HEK293 (cell line): Measurements from ENCODE around the gene MAGOH.
A peak's percentile ranks its signal among the peaks of the same experiment; 100 is the strongest.

Experiments
- CTCF ChIA-PET: fragments of 350-600 bp; formaldehyde crosslinking; extraction: SDS; loops from one replicate; lab custom pipeline; 2021; ENCODE audit warnings: antibody characterized with exemption; lab: Yijun Ruan, JAX
- POLR2A ChIA-PET: fragments of 300-600 bp; formaldehyde crosslinking; extraction: SDS; loops from one replicate; lab custom pipeline; 2020; ENCODE audit warnings: antibody characterized with exemption, inconsistent platforms; lab: Yijun Ruan, JAX
- H3K27ac ChIP-seq: fragments of 200-500 bp; sonication (Bioruptor generic); 2 replicates; pipeline ENCODE4 v1.5.1; 2014; ENCODE audit warnings: low read depth, low read length, control low read depth, inconsistent platforms; ENCODE audit errors: extremely low read depth
- H3K36me3 ChIP-seq, 2 experiments: fragments of 200-500 bp in 1 of 2; sonication (Bioruptor generic) in 1 of 2; 1 replicate in 1 of 2; 2 replicates in 1 of 2; pipeline ENCODE4 v1.5.1; 2014 to 2017; ENCODE audit warnings: inconsistent platforms in 2 of 2, low read length in 2 of 2; ENCODE audit not compliant: control insufficient read depth in 2 of 2, insufficient read depth in 1 of 2
- H3K4me1 ChIP-seq: fragments of 200-500 bp; sonication (Bioruptor generic); 2 replicates; pipeline ENCODE4 v1.5.1; 2014; ENCODE audit warnings: mild to moderate bottlenecking, low read length, inconsistent platforms; ENCODE audit not compliant: control insufficient read depth, insufficient read depth
- H3K4me3 ChIP-seq: 2 replicates; pipeline ENCODE4 v1.5.1; 2011; ENCODE audit warnings: low read depth, mild to moderate bottlenecking, control low read depth, low read length, moderate library complexity
- H3K9me3 ChIP-seq: fragments of 200-500 bp; sonication (Bioruptor generic); 2 replicates; pipeline ENCODE4 v1.5.1; 2014; ENCODE audit warnings: low read depth, low read length, inconsistent platforms; ENCODE audit not compliant: control insufficient read depth, insufficient read depth
- HOXA7 ChIP-seq: sonication (generic); formaldehyde crosslinking; IDR thresholded peaks from 2 replicates; pipeline ENCODE4 v1.8.1; 2022; ENCODE audit warnings: missing genetic modification reagents, borderline replicate concordance
- IKZF3 ChIP-seq: fragments of 450-650 bp; IDR thresholded peaks from 2 replicates; pipeline ENCODE4 v1.5.0; 2018; ENCODE audit warnings: missing biosample characterization, mild to moderate bottlenecking, missing genetic modification characterization, moderate library complexity
- MEIS1 ChIP-seq: sonication (generic); formaldehyde crosslinking; IDR thresholded peaks from 2 replicates; pipeline ENCODE4 v1.8.1; 2022; ENCODE audit warnings: missing genetic modification reagents, mild to moderate bottlenecking, borderline replicate concordance
- REPIN1 ChIP-seq: fragments of 450-650 bp; formaldehyde crosslinking; IDR thresholded peaks from 2 replicates; pipeline ENCODE4 v1.5.1; 2017; ENCODE audit warnings: missing biosample characterization, missing genetic modification characterization, low read depth
- YY1 ChIP-seq: fragments of 450-650 bp; formaldehyde crosslinking; IDR thresholded peaks from 2 replicates; pipeline ENCODE4 v1.5.1; 2018; ENCODE audit warnings: missing biosample characterization, missing genetic modification characterization
- ZBTB1 ChIP-seq: fragments of 450-650 bp; formaldehyde crosslinking; IDR thresholded peaks from 2 replicates; pipeline ENCODE4 v1.5.1; 2016; ENCODE audit warnings: missing biosample characterization, missing genetic modification characterization
- ZBTB21 ChIP-seq: fragments of 450-650 bp; formaldehyde crosslinking; IDR thresholded peaks from 2 replicates; pipeline ENCODE4 v1.5.1; 2017; ENCODE audit warnings: missing biosample characterization, missing genetic modification characterization
- ZBTB8A ChIP-seq: fragments of 450-650 bp; formaldehyde crosslinking; IDR thresholded peaks from 2 replicates; pipeline ENCODE4 v1.5.1; 2016; ENCODE audit warnings: missing biosample characterization, missing genetic modification characterization
- ZFP37 ChIP-seq: fragments of 450-650 bp; formaldehyde crosslinking; IDR thresholded peaks from 2 replicates; pipeline ENCODE4 v1.5.1; 2016; ENCODE audit warnings: missing biosample characterization, missing genetic modification characterization
- ZNF114 ChIP-seq: fragments of 450-650 bp; formaldehyde crosslinking; IDR thresholded peaks from 2 replicates; pipeline ENCODE4 v1.5.0; 2017; ENCODE audit warnings: missing biosample characterization, missing genetic modification characterization
- ZNF121 ChIP-seq: fragments of 450-650 bp; formaldehyde crosslinking; IDR thresholded peaks from 2 replicates; pipeline ENCODE4 v1.5.1; 2016; ENCODE audit warnings: missing biosample characterization, missing genetic modification characterization
- ZNF140 ChIP-seq: fragments of 450-650 bp; formaldehyde crosslinking; IDR thresholded peaks from 2 replicates; pipeline ENCODE4 v1.5.1; 2016; ENCODE audit warnings: missing biosample characterization, missing genetic modification characterization
- ZNF2 ChIP-seq: fragments of 450-650 bp; formaldehyde crosslinking; IDR thresholded peaks from 2 replicates; pipeline ENCODE4 v1.5.1; 2016; ENCODE audit warnings: missing biosample characterization, missing genetic modification characterization
- ZNF202 ChIP-seq: fragments of 450-650 bp; formaldehyde crosslinking; IDR thresholded peaks from 2 replicates; pipeline ENCODE4 v1.5.1; 2016; ENCODE audit warnings: missing biosample characterization, missing genetic modification characterization, borderline replicate concordance
- ZNF549 ChIP-seq: fragments of 450-650 bp; IDR thresholded peaks from 2 replicates; pipeline ENCODE4 v1.5.1; 2018; ENCODE audit warnings: missing biosample characterization, missing genetic modification characterization, mild to moderate bottlenecking, inconsistent platforms, moderate library complexity
- ZNF571 ChIP-seq: fragments of 450-650 bp; formaldehyde crosslinking; IDR thresholded peaks from 2 replicates; pipeline ENCODE4 v1.5.0; 2017; ENCODE audit warnings: missing biosample characterization, missing genetic modification characterization
- ZNF623 ChIP-seq: fragments of 450-650 bp; formaldehyde crosslinking; IDR thresholded peaks from 2 replicates; pipeline ENCODE4 v1.5.1; 2016; ENCODE audit warnings: missing biosample characterization, missing genetic modification characterization
- ZNF624 ChIP-seq: fragments of 450-650 bp; formaldehyde crosslinking; IDR thresholded peaks from 2 replicates; pipeline ENCODE4 v1.5.1; 2017; ENCODE audit warnings: missing biosample characterization, missing genetic modification characterization
- ZNF654 ChIP-seq: fragments of 450-650 bp; formaldehyde crosslinking; IDR thresholded peaks from 2 replicates; pipeline ENCODE4 v1.5.1; 2016; ENCODE audit warnings: low read depth, missing biosample characterization, missing genetic modification characterization
- ZNF658 ChIP-seq: fragments of 450-650 bp; formaldehyde crosslinking; IDR thresholded peaks from 2 replicates; pipeline ENCODE4; 2016; ENCODE audit warnings: missing biosample characterization, missing genetic modification characterization
- TF ChIP-seq, protein P1 (sequence below): fragments of 450-650 bp; formaldehyde crosslinking; conservative IDR thresholded peaks from 2 replicates; pipeline ENCODE4 v1.5.1; 2016; ENCODE audit warnings: low read depth, missing biosample characterization, missing genetic modification characterization
- TF ChIP-seq, protein P2 (sequence below): fragments of 450-650 bp; formaldehyde crosslinking; IDR thresholded peaks from 2 replicates; pipeline ENCODE4 v1.5.1; 2017; ENCODE audit warnings: missing biosample characterization, missing genetic modification characterization
- TF ChIP-seq, protein P3 (sequence below): fragments of 450-650 bp; formaldehyde crosslinking; IDR thresholded peaks from 2 replicates; pipeline ENCODE4 v1.5.1; 2017; ENCODE audit warnings: missing biosample characterization, mild to moderate bottlenecking, missing genetic modification characterization, moderate library complexity
- TF ChIP-seq, protein P4 (sequence below): fragments of 450-650 bp; formaldehyde crosslinking; IDR thresholded peaks from 2 replicates; pipeline ENCODE4 v1.5.1; 2016; ENCODE audit warnings: missing biosample characterization, missing genetic modification characterization
- TF ChIP-seq, protein P5 (sequence below): fragments of 450-650 bp; formaldehyde crosslinking; conservative IDR thresholded peaks from 2 replicates; pipeline ENCODE4 v1.5.1; 2016; ENCODE audit warnings: low read depth, missing biosample characterization, missing genetic modification characterization

Gene MAGOH

DNA sequence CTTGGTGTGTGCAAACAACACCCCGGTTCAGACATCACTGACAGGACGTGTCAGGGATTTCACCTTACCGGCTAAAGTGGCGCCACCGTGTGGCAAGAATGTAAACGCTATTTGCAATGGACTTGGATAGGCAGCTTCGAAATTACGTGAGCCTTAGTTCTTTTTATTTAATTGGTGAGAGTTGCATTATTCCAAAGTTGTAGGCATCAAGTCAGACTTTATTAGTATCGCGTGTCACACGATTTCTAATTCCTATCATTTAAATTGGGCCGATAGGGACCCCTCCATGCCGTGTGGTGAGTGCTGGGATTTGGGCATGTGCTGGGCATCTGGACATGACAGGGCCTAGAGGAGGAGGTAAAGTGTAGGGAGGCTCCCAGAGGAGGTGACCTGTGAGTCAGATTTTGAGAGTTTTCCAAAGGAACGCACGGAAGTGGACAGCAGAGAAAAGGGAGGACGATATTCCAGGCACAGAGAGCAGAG is 56.2 kb downstream of the MAGOH start:
- ChIA-PET POLR2A (interaction anchor here (0.7 kb wide), 1 partner anchor 140 kb away, joined by 3 read pairs; no protein-coding TSS in a partner anchor), CTCF (interaction anchor here (0.6 to 3.1 kb wide), 29 partner anchors 9 to 1531 kb away, joined by 3 to 20 read pairs (median 3); no protein-coding TSS in a partner anchor)

More for the DNA sequence above, 56.2 kb downstream of the MAGOH start:
- no peak for TF ChIP-seq ZBTB1 (tag by site-specific recombination)
- no peak for TF ChIP-seq ZNF140
- no peak for TF ChIP-seq YY1 (tag by site-specific recombination)
- TF ChIP-seq ZNF658 (tag by site-specific recombination), result no peak
- TF ChIP-seq ZNF202 (tag by site-specific recombination), result no peak
- TF ChIP-seq, protein P1, sequence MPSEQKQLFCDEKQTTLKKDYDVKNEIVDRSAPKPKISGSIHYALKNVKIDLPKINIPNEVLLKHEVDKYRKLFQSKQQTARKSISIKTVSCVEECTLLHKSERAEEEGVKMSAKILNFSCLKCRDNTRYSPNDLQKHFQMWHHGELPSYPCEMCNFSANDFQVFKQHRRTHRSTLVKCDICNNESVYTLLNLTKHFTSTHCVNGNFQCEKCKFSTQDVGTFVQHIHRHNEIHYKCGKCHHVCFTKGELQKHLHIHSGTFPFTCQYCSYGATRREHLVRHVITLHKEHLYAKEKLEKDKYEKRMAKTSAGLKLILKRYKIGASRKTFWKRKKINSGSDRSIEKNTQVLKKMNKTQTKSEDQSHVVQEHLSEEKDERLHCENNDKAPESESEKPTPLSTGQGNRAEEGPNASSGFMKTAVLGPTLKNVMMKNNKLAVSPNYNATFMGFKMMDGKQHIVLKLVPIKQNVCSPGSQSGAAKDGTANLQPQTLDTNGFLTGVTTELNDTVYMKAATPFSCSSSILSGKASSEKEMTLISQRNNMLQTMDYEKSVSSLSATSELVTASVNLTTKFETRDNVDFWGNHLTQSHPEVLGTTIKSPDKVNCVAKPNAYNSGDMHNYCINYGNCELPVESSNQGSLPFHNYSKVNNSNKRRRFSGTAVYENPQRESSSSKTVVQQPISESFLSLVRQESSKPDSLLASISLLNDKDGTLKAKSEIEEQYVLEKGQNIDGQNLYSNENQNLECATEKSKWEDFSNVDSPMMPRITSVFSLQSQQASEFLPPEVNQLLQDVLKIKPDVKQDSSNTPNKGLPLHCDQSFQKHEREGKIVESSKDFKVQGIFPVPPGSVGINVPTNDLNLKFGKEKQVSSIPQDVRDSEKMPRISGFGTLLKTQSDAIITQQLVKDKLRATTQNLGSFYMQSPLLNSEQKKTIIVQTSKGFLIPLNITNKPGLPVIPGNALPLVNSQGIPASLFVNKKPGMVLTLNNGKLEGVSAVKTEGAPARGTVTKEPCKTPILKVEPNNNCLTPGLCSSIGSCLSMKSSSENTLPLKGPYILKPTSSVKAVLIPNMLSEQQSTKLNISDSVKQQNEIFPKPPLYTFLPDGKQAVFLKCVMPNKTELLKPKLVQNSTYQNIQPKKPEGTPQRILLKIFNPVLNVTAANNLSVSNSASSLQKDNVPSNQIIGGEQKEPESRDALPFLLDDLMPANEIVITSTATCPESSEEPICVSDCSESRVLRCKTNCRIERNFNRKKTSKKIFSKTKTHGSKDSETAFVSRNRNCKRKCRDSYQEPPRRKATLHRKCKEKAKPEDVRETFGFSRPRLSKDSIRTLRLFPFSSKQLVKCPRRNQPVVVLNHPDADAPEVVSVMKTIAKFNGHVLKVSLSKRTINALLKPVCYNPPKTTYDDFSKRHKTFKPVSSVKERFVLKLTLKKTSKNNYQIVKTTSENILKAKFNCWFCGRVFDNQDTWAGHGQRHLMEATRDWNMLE, result no peak
- TF ChIP-seq, protein P2, sequence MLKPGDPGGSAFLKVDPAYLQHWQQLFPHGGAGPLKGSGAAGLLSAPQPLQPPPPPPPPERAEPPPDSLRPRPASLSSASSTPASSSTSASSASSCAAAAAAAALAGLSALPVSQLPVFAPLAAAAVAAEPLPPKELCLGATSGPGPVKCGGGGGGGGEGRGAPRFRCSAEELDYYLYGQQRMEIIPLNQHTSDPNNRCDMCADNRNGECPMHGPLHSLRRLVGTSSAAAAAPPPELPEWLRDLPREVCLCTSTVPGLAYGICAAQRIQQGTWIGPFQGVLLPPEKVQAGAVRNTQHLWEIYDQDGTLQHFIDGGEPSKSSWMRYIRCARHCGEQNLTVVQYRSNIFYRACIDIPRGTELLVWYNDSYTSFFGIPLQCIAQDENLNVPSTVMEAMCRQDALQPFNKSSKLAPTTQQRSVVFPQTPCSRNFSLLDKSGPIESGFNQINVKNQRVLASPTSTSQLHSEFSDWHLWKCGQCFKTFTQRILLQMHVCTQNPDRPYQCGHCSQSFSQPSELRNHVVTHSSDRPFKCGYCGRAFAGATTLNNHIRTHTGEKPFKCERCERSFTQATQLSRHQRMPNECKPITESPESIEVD (tag by site-specific recombination), result no peak
- TF ChIP-seq, protein P3, sequence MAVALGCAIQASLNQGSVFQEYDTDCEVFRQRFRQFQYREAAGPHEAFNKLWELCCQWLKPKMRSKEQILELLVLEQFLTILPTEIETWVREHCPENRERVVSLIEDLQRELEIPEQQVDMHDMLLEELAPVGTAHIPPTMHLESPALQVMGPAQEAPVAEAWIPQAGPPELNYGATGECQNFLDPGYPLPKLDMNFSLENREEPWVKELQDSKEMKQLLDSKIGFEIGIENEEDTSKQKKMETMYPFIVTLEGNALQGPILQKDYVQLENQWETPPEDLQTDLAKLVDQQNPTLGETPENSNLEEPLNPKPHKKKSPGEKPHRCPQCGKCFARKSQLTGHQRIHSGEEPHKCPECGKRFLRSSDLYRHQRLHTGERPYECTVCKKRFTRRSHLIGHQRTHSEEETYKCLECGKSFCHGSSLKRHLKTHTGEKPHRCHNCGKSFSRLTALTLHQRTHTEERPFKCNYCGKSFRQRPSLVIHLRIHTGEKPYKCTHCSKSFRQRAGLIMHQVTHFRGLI (tag by site-specific recombination), result no peak
- TF ChIP-seq ZFP37, result 0 out of 2 replicates have a peak, but pooled peaks have one; percentile 27
- TF ChIP-seq ZBTB8A (tag by site-specific recombination), result no peak
- no peak for TF ChIP-seq ZBTB21 (tag by site-specific recombination)
- TF ChIP-seq, protein P4, sequence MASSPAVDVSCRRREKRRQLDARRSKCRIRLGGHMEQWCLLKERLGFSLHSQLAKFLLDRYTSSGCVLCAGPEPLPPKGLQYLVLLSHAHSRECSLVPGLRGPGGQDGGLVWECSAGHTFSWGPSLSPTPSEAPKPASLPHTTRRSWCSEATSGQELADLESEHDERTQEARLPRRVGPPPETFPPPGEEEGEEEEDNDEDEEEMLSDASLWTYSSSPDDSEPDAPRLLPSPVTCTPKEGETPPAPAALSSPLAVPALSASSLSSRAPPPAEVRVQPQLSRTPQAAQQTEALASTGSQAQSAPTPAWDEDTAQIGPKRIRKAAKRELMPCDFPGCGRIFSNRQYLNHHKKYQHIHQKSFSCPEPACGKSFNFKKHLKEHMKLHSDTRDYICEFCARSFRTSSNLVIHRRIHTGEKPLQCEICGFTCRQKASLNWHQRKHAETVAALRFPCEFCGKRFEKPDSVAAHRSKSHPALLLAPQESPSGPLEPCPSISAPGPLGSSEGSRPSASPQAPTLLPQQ, result no peak
- TF ChIP-seq REPIN1 (tag by site-specific recombination), result no peak
- TF ChIP-seq ZNF571 (tag by site-specific recombination), result no peak
- no peak for TF ChIP-seq ZNF114 (tag by site-specific recombination)
- TF ChIP-seq ZNF2 (tag by site-specific recombination), result 0 out of 2 replicates have a peak, but pooled peaks have one; percentile 30
- no peak for TF ChIP-seq HOXA7
- TF ChIP-seq, protein P5, sequence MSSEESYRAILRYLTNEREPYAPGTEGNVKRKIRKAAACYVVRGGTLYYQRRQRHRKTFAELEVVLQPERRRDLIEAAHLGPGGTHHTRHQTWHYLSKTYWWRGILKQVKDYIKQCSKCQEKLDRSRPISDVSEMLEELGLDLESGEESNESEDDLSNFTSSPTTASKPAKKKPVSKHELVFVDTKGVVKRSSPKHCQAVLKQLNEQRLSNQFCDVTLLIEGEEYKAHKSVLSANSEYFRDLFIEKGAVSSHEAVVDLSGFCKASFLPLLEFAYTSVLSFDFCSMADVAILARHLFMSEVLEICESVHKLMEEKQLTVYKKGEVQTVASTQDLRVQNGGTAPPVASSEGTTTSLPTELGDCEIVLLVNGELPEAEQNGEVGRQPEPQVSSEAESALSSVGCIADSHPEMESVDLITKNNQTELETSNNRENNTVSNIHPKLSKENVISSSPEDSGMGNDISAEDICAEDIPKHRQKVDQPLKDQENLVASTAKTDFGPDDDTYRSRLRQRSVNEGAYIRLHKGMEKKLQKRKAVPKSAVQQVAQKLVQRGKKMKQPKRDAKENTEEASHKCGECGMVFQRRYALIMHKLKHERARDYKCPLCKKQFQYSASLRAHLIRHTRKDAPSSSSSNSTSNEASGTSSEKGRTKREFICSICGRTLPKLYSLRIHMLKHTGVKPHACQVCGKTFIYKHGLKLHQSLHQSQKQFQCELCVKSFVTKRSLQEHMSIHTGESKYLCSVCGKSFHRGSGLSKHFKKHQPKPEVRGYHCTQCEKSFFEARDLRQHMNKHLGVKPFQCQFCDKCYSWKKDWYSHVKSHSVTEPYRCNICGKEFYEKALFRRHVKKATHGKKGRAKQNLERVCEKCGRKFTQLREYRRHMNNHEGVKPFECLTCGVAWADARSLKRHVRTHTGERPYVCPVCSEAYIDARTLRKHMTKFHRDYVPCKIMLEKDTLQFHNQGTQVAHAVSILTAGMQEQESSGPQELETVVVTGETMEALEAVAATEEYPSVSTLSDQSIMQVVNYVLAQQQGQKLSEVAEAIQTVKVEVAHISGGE (tag by site-specific recombination), result no peak
- TF ChIP-seq ZNF624 (tag by site-specific recombination), result no peak
- no peak for TF ChIP-seq MEIS1 (CRISPR knock-in tag)
- peak; percentile 37 for TF ChIP-seq ZNF654 (tag by site-specific recombination)
- no peak for TF ChIP-seq ZNF121 (tag by site-specific recombination)
- no peak for TF ChIP-seq ZNF623 (tag by site-specific recombination)
- no peak for TF ChIP-seq IKZF3 (tag by site-specific recombination)
- TF ChIP-seq ZNF549, result no peak
- H3K9me3 ChIP-seq, result no peaks in the 10 kb centered on the region
- H3K4me1 ChIP-seq, result no peaks in the 10 kb centered on the region
- H3K36me3 ChIP-seq, result no peaks in the 10 kb centered on the region
- no peak overlapping the region for H3K4me3 ChIP-seq
- no peak overlapping the region for H3K27ac ChIP-seq
